Right lobe of liver (tissue), 4 donors: ENCODE data around the gene ZMIZ1.

Experiments
- CTCF ChIP-seq, 4 donors: fragments of 200-600 bp in 3 of 4; fragments of 450-650 bp in 1 of 4; IDR thresholded peaks; one replicate each; pipeline versions ENCODE4 v1.5.1 to v1.8.0; 2016 to 2022; ENCODE audit warnings: antibody characterized with exemption in 4 of 4, mild to moderate bottlenecking in 2 of 4
- POLR2A ChIP-seq: fragments of 450-650 bp; IDR thresholded peaks from one replicate; pipeline ENCODE4 v1.6.1; 2017; ENCODE audit warnings: antibody characterized with exemption, mild to moderate bottlenecking
- donor health status: DM: no; HTN: no; CAD: no.
- donor health status: DM: no; HTN: no; CAD: no.
- donor health status: DM: no; HTN: yes; CAD: no.

GRCh38 chr10:79053481-79054202, 15.1 kb upstream of the ZMIZ1 start:
- TF ChIP-seq CTCF (IDR thresholded peaks at IDR 0.05) (no peak), POLR2A (no peak)
